Ecto neural progenitor cell (in vitro differentiated cells): Measurements from ENCODE around the gene LRP2.
"Not testable (repeated sequence)": the region's sequence is repeated elsewhere in the genome, so short reads cannot be mapped to it uniquely, and the experiment has no call there.

Source experiments
- DNase-seq: peaks from one replicate; pipeline ENCODE4 v3.0.0-alpha.2; 2018; ENCODE audit warnings: low spot score

LRP2 gene

GRCh38 chr2:169348321-169349024 is 13.9 kb downstream of the LRP2 start:
- DNase-seq: no peak

DNA sequence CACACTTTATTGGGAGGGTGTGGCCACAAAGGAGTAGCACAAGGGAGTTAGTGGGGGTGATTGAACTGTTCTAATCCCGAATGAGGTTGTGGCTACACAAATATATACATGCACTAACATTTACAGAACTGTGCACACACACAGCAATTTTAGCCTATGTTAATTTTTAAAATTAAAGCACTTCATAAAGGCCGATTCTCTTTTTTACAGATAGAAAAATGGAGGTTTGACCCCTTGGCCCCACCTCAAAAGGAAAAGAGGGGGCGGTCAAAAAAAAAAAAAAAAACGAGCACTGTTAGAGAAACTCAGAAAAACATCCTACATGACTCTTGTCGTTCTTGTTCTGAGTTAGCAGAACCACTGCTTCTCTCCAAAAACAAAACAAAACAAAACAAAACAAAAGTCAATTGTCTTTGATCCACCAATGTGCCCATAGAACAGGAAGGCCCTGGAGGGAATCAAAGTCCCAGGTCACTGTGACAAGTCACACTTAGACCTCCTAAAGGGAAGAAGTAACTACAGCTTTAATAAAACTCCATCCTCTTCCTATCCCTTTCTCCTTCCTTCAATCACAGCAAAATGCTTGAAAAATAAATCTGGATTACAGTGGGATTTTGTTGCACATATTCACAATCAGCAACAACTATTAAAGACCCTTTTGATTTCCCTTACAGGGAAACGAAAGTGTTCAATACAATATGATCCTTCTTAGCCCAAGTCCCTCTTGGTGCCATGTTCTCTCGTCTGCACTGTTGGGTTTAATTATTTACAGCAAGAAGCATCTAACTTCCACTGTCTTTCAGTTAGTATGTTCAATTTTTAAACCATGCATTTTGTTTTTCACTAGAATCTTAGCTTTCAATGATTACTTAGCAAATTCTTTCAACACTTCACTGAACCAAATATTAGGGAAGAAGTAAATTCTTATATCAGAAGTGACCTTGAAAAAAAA is 16.6 kb downstream of the LRP2 start:
- no peak for DNase-seq

GRCh38 chr2:169344736-169345485 is 17.4 kb downstream of the LRP2 start:
- DNase-seq: no peak

DNA sequence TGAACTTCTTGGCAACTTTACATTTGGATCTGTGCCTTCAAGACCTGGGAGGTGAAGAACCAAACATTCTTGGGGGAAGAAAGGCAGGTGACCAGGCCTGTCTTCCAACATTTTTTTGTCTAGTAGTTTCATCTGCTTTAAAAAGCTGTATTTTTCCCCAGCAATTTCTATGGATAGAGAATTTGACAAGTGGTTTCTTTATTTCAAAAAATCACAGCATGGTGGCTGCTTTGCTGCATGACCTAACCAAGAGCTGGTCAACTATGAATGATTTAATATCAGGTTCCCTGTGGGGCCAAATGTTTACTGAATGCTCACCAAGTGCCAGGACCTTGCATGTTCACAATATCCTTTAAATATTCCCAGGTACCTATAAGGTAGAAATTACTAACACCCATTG is 19.1 kb downstream of the LRP2 start:
- DNase-seq: no peak

DNA sequence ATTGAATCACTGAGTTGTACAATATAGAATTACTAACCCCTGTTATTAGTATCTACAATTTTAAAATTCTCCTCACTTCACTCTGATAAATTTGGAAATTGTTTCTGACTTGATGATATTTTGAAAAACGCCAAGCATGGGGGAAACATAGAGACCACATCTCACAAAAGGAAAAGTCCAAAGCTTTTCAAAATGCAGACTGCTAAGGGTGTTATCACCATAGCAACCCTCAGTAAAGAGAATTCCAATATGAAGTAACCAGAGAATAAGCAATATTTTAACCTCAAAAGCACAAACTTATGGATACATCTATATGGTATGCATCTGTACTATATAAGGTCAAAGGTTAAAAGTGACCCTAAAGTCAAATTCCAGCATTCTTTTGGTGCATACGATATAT is 22.7 kb downstream of the LRP2 start:
- no peak for DNase-seq

GRCh38 chr2:169336695-169337094 is 25.6 kb downstream of the LRP2 start:
- DNase-seq: no peak

- no peak for DNase-seq
These were observed 31.7 kb downstream of the LRP2 start for GRCh38 chr2:169330555-169331198.

- DNase-seq: no peak
These were observed 32.4 kb downstream of the LRP2 start for GRCh38 chr2:169329688-169330554.

DNA sequence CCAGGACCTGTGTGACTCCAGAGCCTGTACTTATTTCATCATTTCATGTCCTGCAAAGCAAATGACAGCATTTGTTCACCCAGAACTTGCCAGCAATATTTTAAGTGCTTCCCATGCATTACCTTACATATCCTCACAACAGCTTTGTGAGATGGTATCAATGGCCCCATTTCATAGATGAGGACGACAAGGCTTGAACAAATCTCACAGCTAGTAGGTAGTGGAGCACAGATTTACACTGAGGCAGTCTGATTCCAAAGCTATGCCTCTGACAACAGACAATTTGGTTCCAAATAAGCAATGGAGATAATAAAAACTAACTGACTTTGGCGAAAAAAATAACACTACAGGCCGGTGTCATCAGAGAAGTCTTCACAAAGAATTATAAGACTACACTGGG is 33.5 kb downstream of the LRP2 start:
- DNase-seq: no peak

- not testable (repeated sequence) for DNase-seq
These were observed 34.5 kb downstream of the LRP2 start for GRCh38 chr2:169327837-169328236.

GRCh38 chr2:169325886-169326285 is 36.4 kb downstream of the LRP2 start:
- not testable (repeated sequence) for DNase-seq

DNA sequence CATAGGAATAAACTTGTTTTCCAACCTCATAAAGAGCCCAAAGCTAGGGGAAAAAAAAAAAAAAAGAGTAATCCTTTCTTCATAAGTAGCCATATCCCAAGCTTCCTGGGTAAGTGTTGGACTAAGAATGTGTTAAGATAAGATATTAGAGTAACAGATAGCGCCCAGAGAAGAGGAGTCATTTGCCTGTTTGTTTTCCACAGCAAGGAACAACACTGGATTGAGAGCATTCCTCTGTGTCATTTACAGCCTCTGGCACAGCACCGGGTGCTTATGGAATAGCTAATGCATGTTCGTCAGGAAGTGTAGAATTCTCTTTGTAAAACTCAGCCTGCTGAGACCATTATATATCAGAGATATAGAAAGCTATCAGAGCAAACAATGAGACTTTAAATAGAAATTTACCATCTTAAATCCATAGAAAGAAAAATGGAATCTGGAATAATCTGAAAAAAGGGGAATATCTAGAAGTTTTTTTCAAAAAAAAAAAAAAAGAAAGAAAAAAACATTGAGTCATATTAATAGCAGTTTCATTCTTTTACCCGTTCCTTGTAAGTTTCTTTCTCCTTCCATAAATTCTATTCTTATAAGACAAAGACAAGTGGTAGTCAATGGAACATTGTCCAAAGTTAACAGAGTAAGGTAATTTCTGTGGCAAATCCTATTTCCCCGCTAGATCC is 37.6 kb downstream of the LRP2 start:
- DNase-seq: no peak

GRCh38 chr2:169323841-169324240 is 38.5 kb downstream of the LRP2 start:
- DNase-seq: no peak

DNA sequence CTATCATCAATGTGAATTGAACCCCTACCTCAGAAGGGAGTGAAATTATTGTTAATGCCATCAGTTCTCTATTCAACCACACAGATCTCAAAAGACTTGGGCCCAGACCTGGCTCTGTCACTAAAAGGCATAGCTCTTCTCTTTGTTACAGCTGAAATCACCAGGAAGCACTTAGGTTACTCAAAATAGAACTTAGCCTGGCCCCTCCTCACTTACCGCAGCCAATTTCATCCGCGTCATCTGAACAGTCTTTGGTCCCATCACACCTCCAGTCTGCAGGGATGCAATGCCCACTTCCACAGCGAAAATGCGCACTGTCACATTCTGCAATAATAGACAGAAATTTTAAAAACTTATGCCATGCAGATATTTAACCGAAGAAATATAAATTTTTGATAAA is 41.8 kb downstream of the LRP2 start:
- DNase-seq: no peak

DNA sequence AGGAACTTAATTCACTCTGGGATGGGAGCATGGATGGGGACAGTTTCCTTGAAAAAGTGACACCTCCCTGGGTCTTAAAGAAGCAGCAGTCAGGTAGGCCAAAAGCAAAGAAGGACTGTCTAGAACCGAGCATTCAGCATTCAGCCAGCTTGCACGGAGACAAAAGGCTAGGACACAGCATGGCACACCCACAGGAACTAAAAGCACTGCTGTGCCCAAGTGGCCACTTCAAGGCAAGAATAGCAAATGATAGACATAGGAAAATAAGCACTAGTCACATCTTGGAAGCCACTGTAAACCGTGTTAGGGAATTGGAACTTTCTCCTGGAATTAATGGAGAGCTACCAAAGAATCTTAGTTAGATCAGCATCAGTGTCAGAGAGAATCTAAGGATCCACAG is 47.0 kb downstream of the LRP2 start:
- DNase-seq: no peak

DNA sequence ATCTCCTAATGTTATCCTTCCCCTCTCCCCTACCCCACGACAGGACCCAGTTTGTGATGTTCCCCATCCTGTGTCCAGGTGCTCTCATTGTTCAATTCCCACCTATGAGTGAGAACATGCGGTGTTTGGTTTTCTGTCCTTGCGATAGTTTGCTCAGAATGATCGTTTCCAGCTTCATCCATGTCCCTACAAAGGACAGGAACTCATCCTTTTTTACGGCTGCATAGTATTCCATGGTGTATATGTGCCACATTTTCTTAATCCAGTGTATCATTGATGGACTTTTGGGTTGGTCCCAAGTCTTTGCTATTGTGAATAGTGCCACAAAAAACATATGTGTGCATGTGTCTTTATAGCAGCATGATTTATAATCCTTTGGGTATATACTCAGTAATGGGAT is 54.0 kb downstream of the LRP2 start:
- not testable (repeated sequence) for DNase-seq

DNA sequence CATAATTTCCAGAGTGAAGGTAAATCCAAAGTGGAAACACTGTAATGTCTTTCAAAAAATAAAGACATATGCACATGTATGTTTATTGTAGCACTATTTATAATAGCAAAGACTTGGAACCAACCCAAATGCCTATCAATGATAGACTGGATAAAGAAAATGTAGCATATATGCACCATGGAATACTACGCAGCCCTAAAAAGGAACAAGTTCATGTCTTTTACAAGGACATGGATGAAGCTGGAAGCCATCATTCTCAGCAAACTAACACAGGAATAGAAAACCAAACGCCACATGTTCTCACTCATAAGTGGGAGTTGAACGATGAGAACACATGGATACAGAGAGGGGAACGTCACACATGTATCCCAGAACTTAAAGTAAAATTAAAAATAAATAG is 57.6 kb downstream of the LRP2 start:
- DNase-seq: not testable (repeated sequence)

GRCh38 chr2:169303579-169304305 is 58.6 kb downstream of the LRP2 start:
- DNase-seq: no peak

DNA sequence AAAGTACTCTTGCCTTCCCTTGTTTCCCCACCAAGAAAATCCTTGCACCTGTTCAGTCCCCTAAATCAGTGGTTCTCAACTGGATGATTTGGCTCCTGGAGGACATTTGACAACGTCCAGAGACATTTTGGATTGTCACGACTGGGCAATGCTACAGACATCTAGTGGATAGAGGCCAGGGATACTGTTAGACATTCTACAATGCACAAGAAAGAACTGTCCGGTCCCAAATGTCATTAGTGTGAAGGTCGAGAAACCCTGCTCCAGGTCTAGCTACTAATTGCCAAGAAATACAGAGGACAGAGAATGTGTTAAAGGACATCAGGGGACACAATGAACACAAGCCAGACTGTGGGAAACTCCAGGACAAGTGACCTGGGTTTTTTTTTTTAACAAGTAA is 60.0 kb downstream of the LRP2 start:
- no peak for DNase-seq
